GM12865 (cell line): ENCODE measurements around the gene IL4I1.

Source experiments
- DNase-seq: peaks from one replicate; pipeline ENCODE4 v3.0.0; 2010; ENCODE audit warnings: low read depth
- H3K4me3 ChIP-seq: 2 replicates; pipeline ENCODE4 v1.5.1; 2011; ENCODE audit warnings: mild to moderate bottlenecking, low read depth, low read length, control low read depth
- CTCF ChIP-seq: IDR thresholded peaks from 2 replicates; pipeline ENCODE4 v1.5.1; 2011; ENCODE audit warnings: low read length, control low read depth, low read depth, inconsistent platforms; ENCODE audit not compliant: insufficient read depth; ENCODE audit errors: missing control alignments

IL4I1 gene

DNA sequence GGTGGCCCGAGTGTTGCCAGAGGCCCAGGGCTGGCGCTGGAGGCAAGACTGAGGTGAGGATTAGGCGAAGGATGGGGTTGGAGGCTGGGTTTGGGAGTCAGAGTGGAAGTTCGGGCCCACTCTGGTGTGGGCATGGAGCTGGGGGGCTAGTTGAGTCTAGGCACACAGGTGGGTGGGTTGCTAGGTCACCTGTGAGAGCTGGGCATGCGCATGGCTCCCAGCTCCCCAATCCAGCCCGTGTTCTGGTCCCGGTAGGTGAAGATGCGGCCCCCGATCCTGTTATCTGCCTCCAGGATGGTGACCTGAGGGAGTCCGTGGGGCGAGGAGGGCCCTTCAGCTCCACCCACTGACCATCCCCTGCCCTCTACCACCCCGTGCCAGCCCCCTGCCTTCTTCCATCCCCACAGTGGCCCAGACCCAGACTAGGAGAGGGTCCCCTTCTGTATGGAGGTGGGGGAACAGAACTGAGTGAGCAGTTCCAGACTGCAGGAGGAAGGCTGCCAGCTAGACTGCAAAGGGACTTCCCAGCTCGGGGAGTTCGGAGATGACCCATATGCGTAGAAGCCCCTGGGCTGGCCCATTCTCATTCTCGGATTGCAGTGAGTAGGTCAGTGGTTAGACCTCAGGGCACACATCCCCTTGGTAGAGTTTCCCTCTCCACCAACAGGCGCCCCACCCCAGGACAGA, 1.7 kb downstream of the IL4I1 start:
- peak overlapping the region; percentile 83 for H3K4me3 ChIP-seq
- peak; percentile 92 for DNase-seq
- no peak for TF ChIP-seq CTCF

- H3K4me3 ChIP-seq = peak overlapping the region; percentile 83
- DNase-seq = peak; percentile 68
- TF ChIP-seq CTCF = no peak
Observed at GRCh38 chr19:49894011-49894664, 2.5 kb downstream of the IL4I1 start.

DNA sequence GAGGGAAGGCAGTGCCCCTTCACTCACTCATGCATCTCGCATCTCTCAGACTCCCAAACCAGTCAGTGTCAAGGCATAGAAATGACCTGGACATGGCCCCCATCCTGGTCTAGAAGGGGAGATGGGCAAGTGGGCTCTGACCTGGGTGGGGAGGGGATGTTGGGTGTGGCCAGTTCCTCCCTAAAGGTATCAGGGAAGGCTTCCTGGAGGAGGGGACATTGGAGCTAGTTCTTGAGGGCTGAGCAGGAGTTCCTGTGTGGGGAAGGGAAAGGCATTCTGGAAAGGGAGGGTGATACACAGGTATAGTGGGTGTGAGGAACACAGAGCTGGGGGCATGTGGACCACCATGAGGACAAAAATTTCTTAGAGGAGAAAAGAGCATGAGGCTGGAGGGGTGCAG, 4.0 kb downstream of the IL4I1 start:
- peak overlapping the region; percentile 34 for H3K4me3 ChIP-seq
- no peak for DNase-seq
- no peak for TF ChIP-seq CTCF

GRCh38 chr19:49891393-49891792, 5.3 kb downstream of the IL4I1 start:
- no peak for DNase-seq
- no peak overlapping the region for H3K4me3 ChIP-seq
- TF ChIP-seq CTCF = no peak

- no peak overlapping the region for H3K4me3 ChIP-seq
- no peak for TF ChIP-seq CTCF
- peak; percentile 62 for DNase-seq
Observed at GRCh38 chr19:49890349-49891311, 6.1 kb downstream of the IL4I1 start.

DNA sequence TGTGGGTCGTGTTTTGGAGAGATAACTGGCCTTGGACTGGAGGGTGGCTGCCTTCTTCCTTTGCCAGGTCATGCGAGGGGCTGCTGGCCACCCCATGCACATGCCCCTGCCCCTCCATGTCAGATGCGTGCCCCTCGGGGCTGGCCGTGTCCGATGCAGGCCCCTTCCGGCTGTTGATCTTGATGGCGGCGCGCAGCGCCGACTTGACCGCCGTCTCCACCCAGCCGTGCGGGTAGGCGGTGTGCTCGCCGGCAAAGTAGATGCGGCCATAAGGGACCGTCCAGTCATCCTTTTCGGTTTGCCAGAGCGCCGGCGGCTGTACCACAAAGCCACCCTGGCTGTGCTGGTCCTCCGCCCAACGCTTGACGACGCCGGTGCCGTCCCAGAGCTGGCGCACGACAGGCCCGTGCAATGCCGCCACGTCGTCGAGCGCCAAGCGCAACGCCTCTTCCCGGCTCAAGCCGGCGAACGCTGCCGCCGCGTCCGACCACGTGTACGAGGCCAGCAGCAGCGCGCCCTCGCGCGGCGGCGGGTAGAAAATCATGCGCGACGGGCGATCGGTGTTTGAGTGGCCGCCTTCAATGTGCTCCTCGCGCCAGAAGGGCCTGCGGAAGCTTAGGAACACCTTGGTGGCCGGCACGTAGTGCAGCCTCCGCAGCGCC, 6.9 kb downstream of the IL4I1 start:
- DNase-seq = peak; percentile 72
- no peak overlapping the region for H3K4me3 ChIP-seq
- TF ChIP-seq CTCF = peak; percentile 61
